GM19035 (cell line): ENCODE measurements around the gene ST6GAL2.

Experiments used
- ATAC-seq: cut with Tn5 transposase; IDR thresholded peaks from one replicate; pipeline ENCODE4 v1.9.1; 2021; ENCODE audit not compliant: unreplicated experiment

ST6GAL2 gene, protein sequence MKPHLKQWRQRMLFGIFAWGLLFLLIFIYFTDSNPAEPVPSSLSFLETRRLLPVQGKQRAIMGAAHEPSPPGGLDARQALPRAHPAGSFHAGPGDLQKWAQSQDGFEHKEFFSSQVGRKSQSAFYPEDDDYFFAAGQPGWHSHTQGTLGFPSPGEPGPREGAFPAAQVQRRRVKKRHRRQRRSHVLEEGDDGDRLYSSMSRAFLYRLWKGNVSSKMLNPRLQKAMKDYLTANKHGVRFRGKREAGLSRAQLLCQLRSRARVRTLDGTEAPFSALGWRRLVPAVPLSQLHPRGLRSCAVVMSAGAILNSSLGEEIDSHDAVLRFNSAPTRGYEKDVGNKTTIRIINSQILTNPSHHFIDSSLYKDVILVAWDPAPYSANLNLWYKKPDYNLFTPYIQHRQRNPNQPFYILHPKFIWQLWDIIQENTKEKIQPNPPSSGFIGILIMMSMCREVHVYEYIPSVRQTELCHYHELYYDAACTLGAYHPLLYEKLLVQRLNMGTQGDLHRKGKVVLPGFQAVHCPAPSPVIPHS

DNA sequence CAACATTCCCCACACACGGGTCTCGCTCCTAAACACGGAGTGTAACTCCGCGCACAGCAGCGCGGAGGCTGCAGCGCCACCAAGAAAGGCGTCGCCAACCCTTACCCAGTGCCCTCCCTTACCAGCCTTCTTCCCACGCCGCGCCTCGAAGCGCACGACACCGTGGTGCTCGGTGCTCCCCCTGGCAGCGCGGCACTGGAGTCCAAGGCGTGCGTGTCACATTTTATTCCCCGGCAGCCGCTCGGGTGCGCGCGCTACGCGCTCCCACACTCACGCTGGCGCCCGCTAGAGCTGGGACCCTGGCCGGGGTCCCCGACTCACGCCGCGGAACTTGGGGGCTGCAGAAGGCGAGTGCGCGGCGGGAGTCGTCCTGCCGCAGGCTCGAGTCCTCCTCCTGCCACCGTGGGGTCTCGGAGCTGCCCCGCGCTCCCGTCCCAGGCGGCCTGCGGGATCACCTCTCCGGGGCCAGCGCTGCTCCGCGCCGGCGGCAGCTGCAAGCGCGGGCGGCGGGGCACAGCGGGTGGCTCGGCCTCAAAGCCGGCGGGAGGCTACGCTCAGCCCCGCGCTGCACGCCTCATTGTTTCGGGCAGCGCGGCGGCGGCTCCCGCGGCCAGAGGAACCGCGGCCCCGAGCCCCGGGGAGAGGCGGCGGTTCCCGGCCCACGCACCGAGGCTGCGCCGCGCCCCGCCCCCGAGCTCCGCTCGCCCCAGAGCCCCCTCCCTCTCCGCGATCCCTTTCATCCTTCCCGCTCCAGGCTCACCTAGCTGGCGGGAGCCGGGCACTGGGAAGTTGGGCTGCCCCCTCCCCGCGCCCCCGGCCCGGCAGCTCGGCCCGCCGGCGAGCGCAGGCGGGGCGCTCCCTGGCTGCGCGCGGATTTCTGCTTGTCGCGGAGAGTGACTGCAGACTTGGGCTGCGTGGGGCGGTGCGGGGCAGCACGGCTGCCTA lies at the start of gene ST6GAL2:
ST6GAL2 (minus strand) TSS at position 197 of the 945 bp plus-strand sequence. CDS start 42,190 bp downstream, outside the sequence.
- no peak for ATAC-seq

DNA sequence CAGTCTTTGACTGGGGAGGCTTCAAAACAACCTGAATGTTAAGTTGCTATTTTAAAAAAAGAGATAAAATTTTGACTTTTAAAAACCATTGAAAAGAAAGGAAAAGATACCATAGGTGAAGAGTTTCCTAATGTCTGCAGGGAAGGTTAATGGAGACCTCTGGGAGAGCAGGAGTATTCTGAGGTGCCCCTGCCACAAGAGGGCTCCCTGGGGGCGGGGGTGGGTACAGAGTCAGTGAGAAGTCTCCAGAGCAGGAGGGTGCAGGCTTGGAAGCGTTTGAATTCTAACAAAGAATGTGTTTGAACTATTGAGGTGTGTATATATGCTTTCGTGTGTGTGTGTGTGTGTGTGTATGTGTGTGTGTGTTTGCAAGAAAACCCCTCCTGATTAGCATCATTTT lies 46.7 kb upstream of the ST6GAL2 start:
- no peak for ATAC-seq

DNA sequence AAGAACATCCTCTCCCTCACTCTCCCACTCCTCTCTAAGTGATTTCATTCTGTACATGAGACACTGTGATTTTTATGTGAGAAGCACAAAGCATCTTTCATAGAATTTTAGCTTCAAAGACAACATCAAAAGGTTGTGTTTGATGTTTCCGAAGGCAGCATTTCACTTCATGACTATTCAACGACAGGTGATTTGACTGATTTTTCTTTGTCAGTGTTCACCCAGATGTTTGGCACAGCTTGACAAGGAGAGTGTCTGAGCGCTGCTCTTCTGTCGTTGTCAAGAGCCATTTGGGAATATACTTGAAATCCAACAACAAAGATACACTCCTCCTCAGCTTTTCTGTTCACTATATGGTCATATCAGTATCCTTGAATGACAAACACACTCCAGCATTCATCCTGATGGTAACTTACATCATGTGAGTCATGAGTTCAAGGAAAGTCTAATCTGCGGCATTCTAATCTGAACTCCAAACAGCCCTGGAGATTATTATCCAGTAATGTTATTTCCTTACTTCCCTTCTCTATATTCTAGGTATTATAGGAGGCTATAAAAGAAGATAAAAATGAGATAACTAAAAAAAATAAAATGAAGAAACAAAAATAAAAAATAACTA lies 45.9 kb upstream of the ST6GAL2 start:
- no peak for ATAC-seq

DNA sequence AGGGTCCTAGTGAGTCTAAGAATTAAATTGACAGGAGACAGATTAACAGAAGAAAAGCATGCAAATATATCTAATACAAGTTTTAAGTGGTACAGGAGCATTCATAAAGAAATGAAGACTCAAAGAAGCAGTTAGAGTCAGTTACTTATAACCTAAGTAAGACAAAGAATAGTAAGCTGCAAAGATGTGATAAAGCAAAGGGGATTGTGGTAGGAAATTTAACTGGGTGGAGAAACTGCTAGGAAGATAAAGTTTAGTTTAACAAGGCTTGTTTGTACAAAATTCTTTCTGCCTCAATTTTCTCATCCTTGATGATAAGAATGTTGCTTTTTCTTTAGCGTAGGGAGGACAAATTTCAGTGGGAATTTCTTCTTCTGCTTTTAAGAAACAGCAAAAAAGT lies 35.5 kb upstream of the ST6GAL2 start:
- ATAC-seq, result no peak

DNA sequence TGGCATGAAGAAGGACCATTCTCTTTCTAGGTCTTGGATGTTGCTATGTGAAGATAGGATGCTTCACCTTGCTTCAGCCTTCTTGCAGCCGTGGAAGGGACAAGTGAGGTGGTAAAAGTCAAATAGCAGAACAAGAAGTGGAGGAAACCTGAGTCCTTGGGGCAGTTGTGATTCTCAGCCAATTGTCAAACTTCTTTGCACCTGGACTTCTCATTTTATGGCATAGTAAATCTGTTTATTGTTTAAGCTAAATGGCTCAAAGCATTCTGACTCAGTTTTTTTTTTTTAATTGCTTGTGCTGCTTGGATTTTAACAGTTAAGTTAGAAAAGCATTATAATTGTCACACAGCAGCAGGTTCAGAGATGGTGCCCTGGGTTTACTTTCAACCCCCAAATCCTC lies 33.0 kb upstream of the ST6GAL2 start:
- ATAC-seq, result no peak

DNA sequence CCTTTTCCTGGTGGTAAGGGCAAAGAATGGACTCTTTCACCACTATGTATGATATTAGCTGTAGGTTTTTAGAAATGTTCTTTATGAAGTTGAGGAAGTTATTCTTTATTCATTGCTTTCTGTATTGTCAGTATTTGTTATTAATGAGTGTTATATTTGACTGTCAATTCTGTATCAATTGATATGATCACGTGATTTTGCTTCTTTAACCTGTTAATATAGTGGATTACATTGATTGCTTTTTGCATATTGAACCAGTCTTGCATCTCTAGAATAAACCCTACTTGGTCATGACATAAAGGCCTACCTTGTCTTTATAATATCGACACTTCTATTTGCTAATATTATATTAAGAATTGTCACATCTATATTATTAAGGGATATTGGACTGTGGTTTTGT lies 18.3 kb upstream of the ST6GAL2 start:
- ATAC-seq, result no peak

DNA sequence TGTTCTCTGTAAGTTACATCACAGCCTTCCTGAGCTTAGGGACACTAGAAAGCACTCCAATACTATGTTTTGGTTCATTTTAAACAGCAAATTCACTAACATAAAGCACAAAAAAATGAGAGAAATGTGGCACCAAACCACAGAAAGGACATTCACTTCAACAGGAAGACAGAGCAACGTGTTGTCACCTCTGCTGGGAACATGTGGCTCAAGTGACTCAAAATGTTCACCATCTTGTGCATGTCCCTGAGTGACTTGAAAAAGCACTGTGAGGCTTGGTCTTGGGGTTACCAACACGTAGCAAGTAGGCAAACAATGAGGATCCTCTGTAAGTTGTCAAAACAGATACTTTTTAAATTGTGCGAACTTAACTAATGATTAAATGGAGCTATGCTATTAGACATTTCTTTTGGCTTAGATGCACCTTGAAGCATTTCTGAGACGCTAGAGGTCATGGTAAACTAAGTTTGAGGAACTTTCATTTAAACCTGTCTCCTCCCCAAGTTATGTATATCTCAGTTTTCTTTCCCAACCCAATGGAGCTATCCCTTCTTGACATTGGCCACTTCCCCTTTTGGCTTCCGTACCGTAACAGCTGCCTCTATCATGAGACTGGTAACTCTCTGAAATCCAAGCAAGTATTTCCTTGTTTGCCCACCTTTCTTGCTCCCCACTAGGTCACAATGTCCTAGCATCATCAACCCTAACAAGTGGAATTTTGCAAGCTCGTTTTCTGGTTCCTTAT lies 14.0 kb upstream of the ST6GAL2 start:
- no peak for ATAC-seq

DNA sequence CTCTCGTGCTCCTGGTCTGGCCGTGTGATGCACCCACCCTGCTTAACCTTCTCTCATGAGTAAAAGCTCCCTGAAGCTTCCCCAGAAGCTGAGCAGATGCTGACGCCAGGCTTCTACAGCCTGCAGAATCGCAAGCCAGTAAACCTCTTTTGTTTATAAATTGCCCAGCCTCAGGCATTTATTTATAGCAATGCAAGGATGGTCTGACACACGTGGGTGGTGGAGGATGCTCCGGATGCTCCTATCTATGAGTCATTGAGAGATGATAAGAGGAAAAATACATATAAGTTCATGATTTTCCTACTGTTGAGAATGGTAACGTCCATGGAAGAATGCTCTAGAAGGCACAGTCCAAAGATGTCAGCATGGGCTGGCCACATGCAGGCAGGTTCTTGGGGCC lies 8.6 kb upstream of the ST6GAL2 start:
- ATAC-seq, result no peak

DNA sequence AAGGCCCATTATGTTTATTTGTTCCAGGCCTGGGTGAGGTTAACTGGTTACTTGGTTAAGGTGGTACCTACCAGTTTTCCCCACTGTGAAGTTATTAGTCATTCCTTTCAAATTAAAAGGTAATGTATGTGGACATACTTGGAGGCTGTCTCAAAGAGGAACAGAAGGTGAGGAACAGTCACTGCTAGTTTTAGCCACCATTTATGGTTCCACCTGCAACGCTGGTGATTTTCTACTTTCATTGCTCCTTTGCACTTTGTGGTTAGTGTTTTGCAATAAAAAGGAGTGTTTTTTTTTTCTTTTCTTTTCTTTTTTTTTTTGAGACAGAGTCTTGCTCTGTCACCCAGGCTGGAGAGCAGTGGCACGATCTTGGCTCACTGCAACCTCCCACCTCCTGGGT lies 6.1 kb upstream of the ST6GAL2 start:
- ATAC-seq, result no peak

DNA sequence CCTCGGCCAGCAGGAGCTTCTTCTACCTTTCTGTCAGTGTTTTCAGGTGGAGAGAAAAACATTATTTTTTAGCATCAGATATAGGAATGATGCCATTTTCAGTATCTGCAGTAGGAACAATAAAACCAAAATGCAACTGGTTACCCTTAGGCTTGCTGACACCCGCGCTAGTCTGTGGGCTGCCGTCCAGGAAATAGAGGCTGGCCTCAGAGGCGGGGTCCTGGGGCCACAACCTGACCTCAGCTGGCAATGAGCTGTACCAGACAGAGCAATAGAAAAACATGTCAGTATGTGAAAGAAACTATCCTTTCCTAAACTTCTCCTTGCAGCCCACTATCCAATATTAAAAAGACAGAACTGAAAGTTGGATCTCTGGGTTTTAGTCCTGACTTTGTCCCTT lies 4.6 kb upstream of the ST6GAL2 start:
- ATAC-seq, result no peak

DNA sequence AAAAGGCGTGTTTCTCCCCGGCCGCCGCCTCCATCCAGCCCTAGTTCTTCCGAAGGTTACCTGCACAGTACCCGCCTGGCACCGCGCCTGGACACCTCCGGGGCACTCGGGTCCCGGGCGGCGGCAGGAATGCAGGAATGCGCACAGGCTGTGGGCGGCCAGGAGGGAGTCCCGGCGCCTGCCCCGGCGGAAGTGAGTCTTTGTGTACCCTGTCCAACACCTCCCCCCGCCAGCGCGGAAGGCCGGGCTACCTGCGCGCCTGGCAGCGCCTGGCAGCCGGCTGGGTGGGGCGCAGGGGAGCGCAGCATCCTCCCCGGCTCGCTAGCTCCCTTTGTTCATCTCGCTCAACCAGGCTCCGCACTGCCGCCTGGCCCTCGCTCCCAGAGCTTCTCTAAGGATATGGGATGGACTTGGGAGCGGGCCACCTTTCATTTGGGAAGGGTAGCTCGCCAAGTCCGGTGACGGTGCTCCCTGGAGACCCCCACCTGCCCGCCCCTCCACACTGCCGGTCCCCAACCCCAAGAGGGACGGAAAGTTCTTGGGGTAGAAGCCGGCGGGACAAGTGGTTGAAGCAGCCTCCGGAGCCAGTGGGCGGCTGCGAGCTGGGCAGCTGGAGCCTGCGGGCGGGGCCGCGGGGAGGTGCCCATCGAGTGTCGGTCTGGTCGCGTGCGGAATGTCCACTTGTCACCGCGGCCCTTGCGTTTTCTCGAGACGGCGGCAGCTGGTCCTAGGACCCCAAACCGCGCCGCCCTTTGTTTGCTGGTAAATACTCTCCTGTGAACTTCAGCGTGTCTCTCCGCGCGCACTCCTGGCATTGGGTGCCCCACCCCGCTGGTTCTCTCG lies 1.2 kb upstream of the ST6GAL2 start:
- no peak for ATAC-seq

DNA sequence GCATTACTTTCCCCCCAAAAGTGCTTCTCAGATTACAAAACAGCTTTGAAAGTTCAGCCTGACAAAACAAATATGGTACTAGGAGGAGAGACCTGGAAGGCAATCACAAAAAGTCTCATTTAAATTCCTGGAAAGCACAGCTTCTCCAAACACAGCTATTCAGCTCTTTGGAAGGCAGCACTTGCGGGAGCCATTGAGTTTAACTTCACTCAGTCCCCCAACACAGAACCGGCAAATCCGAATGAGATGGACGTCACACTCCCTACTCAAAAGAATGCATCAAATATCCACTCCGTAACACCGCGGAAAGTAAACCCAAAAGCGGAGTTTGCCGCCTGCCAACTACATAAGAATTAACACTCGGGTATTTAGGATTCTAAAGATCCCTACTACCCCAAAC lies 638 bp downstream of the ST6GAL2 start:
- ATAC-seq, result no peak

DNA sequence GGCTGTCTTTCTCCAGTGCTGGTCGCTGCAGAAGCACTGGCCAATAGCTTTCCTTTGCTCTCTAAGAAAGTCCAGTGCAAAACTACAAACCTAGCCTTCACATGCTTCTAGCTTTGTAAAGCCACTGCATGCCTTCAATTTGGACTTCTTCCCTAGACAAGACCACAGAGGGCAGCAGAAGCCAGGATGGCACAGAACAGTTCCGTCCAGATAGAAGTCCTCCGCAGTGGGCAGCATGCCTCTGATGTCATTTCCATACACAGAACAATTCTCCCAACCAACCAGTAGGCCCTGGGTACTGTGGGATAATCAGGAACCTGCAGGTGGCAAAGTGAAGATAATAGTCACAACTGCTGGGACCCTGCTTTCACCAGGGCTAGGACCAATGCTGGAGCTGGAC lies 3.3 kb downstream of the ST6GAL2 start:
- ATAC-seq, result no peak

DNA sequence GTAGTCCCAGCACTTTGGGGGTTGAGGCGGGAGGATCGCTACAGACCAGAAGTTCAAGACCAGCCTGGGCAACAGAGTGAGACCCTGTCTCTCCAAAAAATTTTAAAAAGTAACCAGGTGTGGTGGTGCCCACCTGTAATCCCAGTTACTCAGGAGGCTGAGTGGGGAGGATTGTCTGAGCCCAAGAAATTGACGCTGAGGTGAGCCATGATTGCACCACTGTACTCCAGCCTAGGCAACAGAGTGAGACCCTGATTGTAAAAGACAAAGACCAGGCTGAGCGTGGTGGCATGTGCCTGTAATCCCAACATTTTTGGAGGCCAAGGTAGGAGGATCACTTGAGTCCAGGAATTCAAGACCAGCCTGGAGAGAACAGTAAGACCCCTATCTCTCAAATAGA lies 7.8 kb downstream of the ST6GAL2 start:
- ATAC-seq, result no peak

DNA sequence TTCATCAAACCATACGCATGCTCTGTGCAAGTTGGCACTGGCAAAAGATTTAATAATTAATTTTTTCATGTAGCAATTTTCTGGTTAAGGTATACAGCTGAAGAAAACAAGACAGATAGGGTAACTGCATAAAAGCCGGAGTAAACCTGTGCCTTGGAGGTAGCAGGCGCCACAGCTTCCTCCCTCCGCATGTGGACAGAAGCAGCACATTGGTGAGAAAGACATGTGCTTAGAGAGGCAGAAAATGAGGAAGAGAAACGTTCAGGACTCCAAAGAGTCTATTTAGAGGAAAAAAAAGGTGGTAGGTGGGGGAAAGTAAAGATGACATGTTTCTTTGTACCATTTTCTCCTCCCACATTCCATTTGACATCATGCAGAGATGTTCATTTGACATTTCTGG lies 9.3 kb downstream of the ST6GAL2 start:
- ATAC-seq, result no peak

DNA sequence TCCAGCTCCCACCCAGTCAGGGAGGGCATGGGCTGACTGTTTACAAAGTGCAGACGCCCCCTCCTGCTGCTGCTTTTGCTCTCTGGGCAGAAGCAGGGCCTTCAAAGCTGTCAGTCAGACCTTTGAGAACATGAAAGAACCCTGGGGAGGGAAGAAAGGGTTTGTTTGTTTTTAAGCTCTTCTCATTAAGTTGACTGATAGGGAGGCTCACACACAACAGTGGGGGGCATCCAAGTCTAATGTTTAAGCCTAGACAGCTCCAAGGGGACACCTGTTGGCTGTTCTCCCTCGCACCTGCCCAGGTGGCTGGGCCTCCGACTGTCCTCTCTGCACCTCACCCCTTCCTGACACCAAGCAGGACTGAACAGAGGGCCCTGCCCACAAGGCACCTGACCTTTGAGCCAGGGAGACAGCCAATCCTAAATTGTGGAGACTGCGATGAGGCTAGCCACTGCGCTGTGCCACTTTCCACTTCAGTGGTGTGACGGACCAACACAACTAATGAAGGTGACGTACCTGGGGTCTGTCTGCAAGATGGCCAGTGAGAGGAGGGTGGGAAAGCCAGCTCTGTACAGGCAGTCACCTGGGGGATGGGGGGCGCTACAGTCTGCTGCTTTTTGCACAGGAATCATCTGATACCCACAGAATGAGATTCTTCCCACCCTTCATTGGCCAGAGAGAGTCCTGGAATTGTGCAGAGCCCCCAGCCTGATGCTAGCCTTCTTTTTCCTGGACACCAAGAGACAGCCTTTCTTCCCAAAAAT lies 16.3 kb downstream of the ST6GAL2 start:
- no peak for ATAC-seq

DNA sequence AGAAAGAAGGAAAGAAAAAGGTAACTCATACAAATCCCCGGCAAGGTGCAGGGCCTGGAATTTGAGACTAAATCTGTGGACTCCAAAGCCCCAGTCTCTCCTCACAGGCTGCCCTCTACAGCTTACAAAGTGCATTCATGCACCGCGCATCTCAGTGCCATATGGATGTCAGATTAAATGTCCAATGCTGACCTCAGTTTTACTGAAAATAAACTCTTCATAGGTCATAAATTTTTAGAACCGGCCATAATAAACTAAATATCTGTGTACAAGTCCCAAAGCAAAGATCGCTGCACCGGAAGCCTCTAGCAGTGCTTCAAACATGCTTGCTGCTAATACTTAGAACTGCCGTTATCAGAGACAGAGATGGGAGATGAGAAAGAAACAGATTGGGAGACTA lies 17.7 kb downstream of the ST6GAL2 start:
- no peak for ATAC-seq

DNA sequence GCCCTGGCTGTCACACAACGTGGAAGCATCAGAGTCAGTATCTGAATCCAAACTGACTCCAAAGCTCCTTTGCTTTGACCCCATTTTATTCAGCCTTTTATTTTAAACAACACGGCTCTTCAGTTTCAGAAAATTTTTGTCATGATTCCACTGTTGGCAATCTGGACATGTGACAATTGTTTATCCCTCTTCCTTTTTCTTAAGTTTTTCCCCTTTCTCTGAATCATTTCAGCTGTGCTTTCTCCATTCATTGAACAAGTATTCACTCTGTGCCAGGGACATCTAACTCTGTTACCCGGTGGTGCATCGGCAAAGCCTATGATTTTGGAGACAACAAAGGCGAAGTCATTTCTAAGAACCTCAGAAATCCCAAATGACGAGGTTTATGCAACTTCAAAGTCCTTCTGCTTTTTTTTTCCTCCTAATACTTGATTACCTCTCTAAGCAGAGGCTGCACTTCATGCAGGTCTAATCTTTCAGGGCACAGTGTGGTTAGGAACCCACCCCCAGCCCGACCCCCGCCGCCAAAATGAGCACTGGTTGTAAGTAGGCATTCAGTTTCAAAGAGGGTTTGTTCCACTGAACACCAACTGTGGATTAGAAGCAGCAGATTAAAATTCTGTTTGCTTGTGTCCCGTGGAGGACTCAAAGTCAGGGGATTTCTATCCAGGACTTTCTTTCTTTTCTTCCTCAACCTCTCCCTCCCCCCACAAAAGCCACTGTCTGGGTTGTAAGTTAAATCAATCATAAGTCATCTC lies 18.6 kb downstream of the ST6GAL2 start:
- no peak for ATAC-seq
